Tibial artery (tissue), 4 donors: ENCODE measurements around the gene DDX28.

Experiments
- DNase-seq, 2 donors: peaks; one replicate each; pipeline ENCODE4 v3.0.0-alpha.2; 2019
- H3K27ac ChIP-seq, 2 donors: fragments of 200-600 bp; sonication (generic) in 1 of 2; 1 replicate in 1 of 2; 2 replicates in 1 of 2; pipeline ENCODE4 v1.5.1; 2018 to 2019; ENCODE audit warnings: mild to moderate bottlenecking in 1 of 2
- H3K27me3 ChIP-seq, 2 donors: fragments of 200-600 bp; sonication (generic) in 1 of 2; one replicate each; pipeline versions ENCODE4 v1.5.1 to v1.6.0; 2016 to 2019
- H3K36me3 ChIP-seq, 3 donors: fragments of 200-600 bp; sonication (generic) in 2 of 3; one replicate each; pipeline ENCODE4 v1.5.1; 2016 to 2019; ENCODE audit warnings: mild to moderate bottlenecking in 2 of 3
- H3K4me1 ChIP-seq, 4 donors: fragments of 200-600 bp; sonication (generic) in 2 of 4; 1 replicate in 3 of 4; 2 replicates in 1 of 4; pipeline ENCODE4 v1.5.1; 2016 to 2019
- H3K4me3 ChIP-seq, 2 donors: fragments of 200-600 bp; sonication (generic) in 1 of 2; 1 replicate in 1 of 2; 2 replicates in 1 of 2; pipeline ENCODE4 v1.5.1; 2018 to 2019; ENCODE audit warnings: mild to moderate bottlenecking in 2 of 2
- H3K9me3 ChIP-seq, 3 donors: fragments of 200-600 bp; sonication (generic) in 1 of 3; one replicate each; pipeline ENCODE4 v1.5.1; 2016 to 2019
- intact Hi-C: fragments of 100-400 bp; cut with DNase I; formaldehyde crosslinking; loops from one replicate; pipeline ENCODE4 v1.15.0; 2023; ENCODE audit warnings: low total_unique reads
- TF ChIP-seq, protein P1 (sequence below), 2 experiments: fragments of 200-600 bp in 1 of 2; fragments of 450-650 bp in 1 of 2; IDR thresholded peaks; one replicate each; pipeline ENCODE4 v1.5.1; 2017 to 2019; ENCODE audit warnings: antibody characterized with exemption in 2 of 2, mild to moderate bottlenecking in 1 of 2, moderate library complexity in 1 of 2

DDX28 gene, protein sequence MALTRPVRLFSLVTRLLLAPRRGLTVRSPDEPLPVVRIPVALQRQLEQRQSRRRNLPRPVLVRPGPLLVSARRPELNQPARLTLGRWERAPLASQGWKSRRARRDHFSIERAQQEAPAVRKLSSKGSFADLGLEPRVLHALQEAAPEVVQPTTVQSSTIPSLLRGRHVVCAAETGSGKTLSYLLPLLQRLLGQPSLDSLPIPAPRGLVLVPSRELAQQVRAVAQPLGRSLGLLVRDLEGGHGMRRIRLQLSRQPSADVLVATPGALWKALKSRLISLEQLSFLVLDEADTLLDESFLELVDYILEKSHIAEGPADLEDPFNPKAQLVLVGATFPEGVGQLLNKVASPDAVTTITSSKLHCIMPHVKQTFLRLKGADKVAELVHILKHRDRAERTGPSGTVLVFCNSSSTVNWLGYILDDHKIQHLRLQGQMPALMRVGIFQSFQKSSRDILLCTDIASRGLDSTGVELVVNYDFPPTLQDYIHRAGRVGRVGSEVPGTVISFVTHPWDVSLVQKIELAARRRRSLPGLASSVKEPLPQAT

DNA sequence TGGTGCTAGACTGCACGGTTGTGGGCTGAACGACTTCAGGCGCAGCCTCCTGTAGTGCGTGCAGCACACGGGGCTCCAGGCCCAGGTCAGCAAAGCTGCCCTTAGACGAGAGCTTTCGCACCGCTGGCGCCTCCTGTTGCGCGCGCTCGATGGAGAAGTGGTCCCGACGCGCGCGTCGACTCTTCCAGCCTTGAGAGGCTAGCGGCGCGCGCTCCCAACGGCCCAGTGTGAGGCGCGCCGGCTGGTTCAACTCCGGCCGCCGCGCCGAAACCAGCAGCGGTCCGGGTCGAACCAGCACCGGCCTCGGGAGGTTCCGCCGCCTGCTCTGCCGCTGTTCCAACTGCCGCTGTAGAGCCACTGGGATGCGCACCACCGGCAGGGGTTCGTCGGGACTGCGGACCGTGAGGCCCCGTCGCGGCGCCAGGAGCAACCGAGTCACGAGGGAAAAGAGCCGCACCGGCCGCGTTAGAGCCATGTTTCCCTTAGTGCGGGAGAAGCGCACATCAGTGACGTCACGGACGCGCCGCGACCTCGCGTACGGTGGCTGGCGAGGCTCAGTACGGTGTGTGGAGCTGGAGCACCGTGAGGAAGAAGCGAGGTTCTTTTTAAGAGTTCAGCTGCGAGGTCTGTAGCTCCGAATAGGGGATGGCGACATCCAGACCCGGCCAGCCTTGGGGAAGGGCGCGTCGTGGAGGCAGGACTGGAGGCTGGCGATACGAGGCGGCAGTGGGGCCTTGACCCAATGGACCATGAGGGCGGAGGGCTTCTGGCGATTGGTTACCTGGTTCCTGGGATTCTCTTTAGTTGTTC is at the start of gene DDX28, which contains the start of gene DUS2:
Gene DDX28 (minus strand): TSS at position 505 of the 810 bp plus-strand sequence. CDS start 30 bp downstream, at position 475.
Gene DUS2 (plus strand): TSS at position 557 of the 810 bp plus-strand sequence. CDS start 14,740 bp downstream, outside the sequence.
- DNase-seq: peak; percentile 89 to 94
- Histone ChIP-seq H3K9me3 (no peaks in the 10 kb centered on the region), H3K4me1 (peaks cover 3 to 29% (median 19%) of the 10 kb centered on the region in 4 donors), H3K4me3 (peak within 1 kb of the TSS; percentile 73 to 99), H3K27ac (peak within 1 kb of the TSS; percentile 79 to 84), H3K36me3 (peaks cover 0 to 14% (median 3%) of the 10 kb centered on the region in 3 donors), H3K27me3 (no peaks in the 10 kb centered on the region)
- TF ChIP-seq, protein P1, sequence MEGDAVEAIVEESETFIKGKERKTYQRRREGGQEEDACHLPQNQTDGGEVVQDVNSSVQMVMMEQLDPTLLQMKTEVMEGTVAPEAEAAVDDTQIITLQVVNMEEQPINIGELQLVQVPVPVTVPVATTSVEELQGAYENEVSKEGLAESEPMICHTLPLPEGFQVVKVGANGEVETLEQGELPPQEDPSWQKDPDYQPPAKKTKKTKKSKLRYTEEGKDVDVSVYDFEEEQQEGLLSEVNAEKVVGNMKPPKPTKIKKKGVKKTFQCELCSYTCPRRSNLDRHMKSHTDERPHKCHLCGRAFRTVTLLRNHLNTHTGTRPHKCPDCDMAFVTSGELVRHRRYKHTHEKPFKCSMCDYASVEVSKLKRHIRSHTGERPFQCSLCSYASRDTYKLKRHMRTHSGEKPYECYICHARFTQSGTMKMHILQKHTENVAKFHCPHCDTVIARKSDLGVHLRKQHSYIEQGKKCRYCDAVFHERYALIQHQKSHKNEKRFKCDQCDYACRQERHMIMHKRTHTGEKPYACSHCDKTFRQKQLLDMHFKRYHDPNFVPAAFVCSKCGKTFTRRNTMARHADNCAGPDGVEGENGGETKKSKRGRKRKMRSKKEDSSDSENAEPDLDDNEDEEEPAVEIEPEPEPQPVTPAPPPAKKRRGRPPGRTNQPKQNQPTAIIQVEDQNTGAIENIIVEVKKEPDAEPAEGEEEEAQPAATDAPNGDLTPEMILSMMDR (IDR thresholded peaks at IDR 0.05): peak in 1 of 2 experiments; percentile 12
- intact Hi-C loops: no loop called here

DNA sequence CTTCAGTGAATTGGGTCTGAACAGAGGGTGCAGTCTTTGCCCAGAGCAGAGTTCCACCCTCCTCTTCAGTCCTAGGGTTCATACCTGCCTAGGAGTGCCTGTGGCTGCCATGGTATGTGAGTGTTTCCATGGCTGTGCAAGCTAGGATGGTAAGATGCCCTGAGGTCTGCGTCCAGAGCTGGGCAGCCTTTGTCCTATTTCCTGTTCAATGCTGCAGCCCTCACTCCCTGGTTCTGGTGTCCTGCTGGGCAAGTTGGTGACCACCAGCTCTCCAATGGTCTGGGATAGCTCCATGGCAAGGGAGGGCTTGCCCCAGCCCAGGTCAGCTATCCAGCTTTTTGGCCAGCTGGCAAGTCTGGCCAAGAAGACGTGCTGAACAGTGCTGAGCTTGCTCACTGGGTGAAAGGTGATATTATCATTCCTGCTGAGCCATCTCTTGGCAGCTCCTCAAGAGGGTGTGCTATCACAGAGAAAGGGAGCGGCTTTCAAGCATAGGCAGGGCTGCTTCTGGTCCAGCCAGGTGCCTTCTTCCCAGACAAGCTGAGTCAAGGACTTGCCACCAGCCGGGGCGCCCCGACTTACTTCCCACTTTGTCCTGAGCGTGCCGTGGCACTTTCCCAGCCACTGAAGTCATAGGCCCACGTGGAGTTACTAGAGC is 49.1 kb upstream of the DDX28 start:
- TF ChIP-seq, protein P1 (IDR thresholded peaks at IDR 0.05): no peak
- no peak overlapping the region for H3K4me3 ChIP-seq
- H3K27ac ChIP-seq: no peak overlapping the region
- no peaks in the 10 kb centered on the region for H3K27me3 ChIP-seq
- no peaks in the 10 kb centered on the region for H3K9me3 ChIP-seq
- H3K36me3 ChIP-seq: peaks cover 38 to 83% (median 67%) of the 10 kb centered on the region in 3 donors
- no peaks in the 10 kb centered on the region for H3K4me1 ChIP-seq
- intact Hi-C loops: no loop called here
- DNase-seq: no peak

GRCh38 chr16:68071518-68071901 is 48.5 kb upstream of the DDX28 start:
- no peak overlapping the region for H3K4me3 ChIP-seq
- H3K27ac ChIP-seq: no peak overlapping the region
- no peaks in the 10 kb centered on the region for H3K9me3 ChIP-seq
- DNase-seq: no peak
- TF ChIP-seq, protein P1 (IDR thresholded peaks at IDR 0.05): no peak
- H3K36me3 ChIP-seq: peaks cover 35 to 80% (median 66%) of the 10 kb centered on the region in 3 donors
- H3K27me3 ChIP-seq: no peaks in the 10 kb centered on the region
- H3K4me1 ChIP-seq: no peaks in the 10 kb centered on the region
- intact Hi-C loops: no loop called here

DNA sequence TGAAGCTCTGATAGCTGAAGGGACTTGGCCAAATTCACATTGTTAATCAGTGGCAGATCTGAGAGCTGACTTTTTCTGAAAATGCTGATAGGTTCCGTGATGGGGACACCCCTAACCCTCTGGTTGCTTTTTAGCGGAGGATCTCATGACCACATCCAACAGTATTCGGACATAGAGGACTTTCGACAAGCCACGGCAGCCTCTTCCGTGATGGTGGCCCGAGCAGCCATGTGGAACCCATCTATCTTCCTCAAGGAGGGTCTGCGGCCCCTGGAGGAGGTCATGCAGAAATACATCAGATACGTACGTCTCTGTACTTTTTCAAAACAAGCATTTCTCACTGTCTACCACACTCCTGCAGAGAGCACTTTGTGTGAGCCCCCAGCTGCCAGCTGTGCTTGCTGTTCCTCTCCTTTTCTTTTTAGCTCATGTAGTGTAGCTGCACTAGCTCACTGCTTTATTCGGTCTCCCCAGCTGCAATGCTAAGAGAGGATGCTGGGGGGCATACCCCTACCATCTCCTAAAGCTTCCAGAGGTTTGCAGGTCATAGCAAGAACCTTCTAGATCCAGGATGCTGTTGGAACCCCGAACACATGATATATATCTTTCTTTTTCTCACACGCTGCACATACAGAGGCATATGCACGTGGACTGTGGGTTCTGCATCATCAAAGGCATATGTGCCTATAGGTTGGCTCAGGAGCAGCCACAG is 47.9 kb upstream of the DDX28 start:
- Histone ChIP-seq H3K27ac (no peak overlapping the region), H3K9me3 (no peaks in the 10 kb centered on the region), H3K4me1 (peaks cover 0 to 3% (median 0%) of the 10 kb centered on the region in 4 donors), H3K4me3 (no peak overlapping the region), H3K36me3 (peaks cover 33 to 80% (median 60%) of the 10 kb centered on the region in 3 donors), H3K27me3 (no peaks in the 10 kb centered on the region)
- TF ChIP-seq, protein P1 (IDR thresholded peaks at IDR 0.05): no peak
- intact Hi-C loops: no loop called here
- no peak for DNase-seq
